Measurements from ENCODE around the gene TMEM163.

- TF ChIP-seq CTCF (conservative IDR thresholded peaks at IDR 0.05; ENCODE audit: low read length) (no peak), EZH2phosphoT487 (IDR thresholded peaks at IDR 0.05; ENCODE audit: borderline replicate concordance, low read depth, low read length) (no peak)
These were observed 297.9 kb downstream of the TMEM163 start for GRCh38 chr2:134420920-134421319.

Measured in OCI-LY7 (cell line).